GM13977 (cell line): ENCODE measurements around the gene IL1RL1.

Experiments
- DNase-seq: peaks from one replicate; pipeline ENCODE4 v3.0.0; 2012; ENCODE audit warnings: low spot score
- CTCF ChIP-seq: IDR thresholded peaks from 2 replicates; pipeline ENCODE4 v1.5.1; 2012; ENCODE audit warnings: mild to moderate bottlenecking, control low read depth; ENCODE audit not compliant: insufficient read depth; ENCODE audit errors: extremely low read depth, missing control alignments
- in situ Hi-C: fragments of 300-500 bp; cut with MboI; formaldehyde crosslinking; loops from one replicate; pipeline ENCODE4 v1.12.0; 2022; ENCODE audit warnings: low sequenced_read_pairs, low pct_unique_long_range_greater_than_20kb, mixed read lengths, inconsistent platforms; ENCODE audit not compliant: unreplicated experiment

IL1RL1 gene

GRCh38 chr2:102301867-102302362 lies 9.4 kb upstream of the IL1RL1 start:
- peak; percentile 54 for DNase-seq
- peak; percentile 62 for TF ChIP-seq CTCF
- in situ Hi-C loops, result loop anchor here (25.0 kb wide), 2 partner anchors 90 to 135 kb away; no protein-coding TSS in a partner anchor

GRCh38 chr2:102302458-102302857 lies 8.9 kb upstream of the IL1RL1 start:
- TF ChIP-seq CTCF, result no peak
- DNase-seq, result no peak
- in situ Hi-C loops, result loop anchor here (25.0 kb wide), 2 partner anchors 90 to 135 kb away; no protein-coding TSS in a partner anchor

GRCh38 chr2:102303589-102303988 lies 7.8 kb upstream of the IL1RL1 start:
- DNase-seq, result no peak
- in situ Hi-C loops, result loop anchor here (25.0 kb wide), 2 partner anchors 91 to 134 kb away; no protein-coding TSS in a partner anchor
- no peak for TF ChIP-seq CTCF

- TF ChIP-seq CTCF, result no peak
- no peak for DNase-seq
- in situ Hi-C loops, result loop anchor here (25.0 kb wide), 2 partner anchors 92 to 133 kb away; no protein-coding TSS in a partner anchor
Observed at GRCh38 chr2:102304268-102304667, 7.1 kb upstream of the IL1RL1 start.

GRCh38 chr2:102304711-102305611 lies 6.4 kb upstream of the IL1RL1 start:
- in situ Hi-C loops, result loop anchor here (25.0 kb wide), 2 partner anchors 93 to 132 kb away; no protein-coding TSS in a partner anchor
- DNase-seq, result no peak
- TF ChIP-seq CTCF, result no peak

GRCh38 chr2:102306125-102306524 lies 5.2 kb upstream of the IL1RL1 start:
- DNase-seq, result no peak
- in situ Hi-C loops, result loop anchor here (25.0 kb wide), 2 partner anchors 94 to 131 kb away; no protein-coding TSS in a partner anchor
- TF ChIP-seq CTCF, result no peak
